Smooth muscle cell (in vitro differentiated cells): Measurements from ENCODE around the gene EIF2S2. TPM values are rescaled to one million over a fixed set of nuclear protein-coding genes. Genes with fewer than 3 reads are reported as not detected.
"Not testable (repeated sequence)": the region's sequence is repeated elsewhere in the genome, so short reads cannot be mapped to it uniquely, and the experiment has no call there.

ENCODE experiments used
- DNase-seq: peaks from one replicate; lab custom pipeline; 2025; ENCODE audit not compliant: unreplicated experiment; lab: John Stamatoyannopoulos, UW
- H2AFZ ChIP-seq: fragments of 200-600 bp; sonication (generic); 2 replicates; pipeline ENCODE4 v1.6.0; 2016; ENCODE audit warnings: antibody characterized with exemption, low read depth, mild to moderate bottlenecking
- H3F3A ChIP-seq: fragments of 200-600 bp; sonication (generic); 2 replicates; pipeline ENCODE4 v1.6.0; 2017; ENCODE audit warnings: antibody characterized with exemption, low read depth
- H3K27ac ChIP-seq: fragments of 200-600 bp; sonication (generic); 2 replicates; pipeline ENCODE4 v1.5.1; 2016; ENCODE audit warnings: low read depth, mild to moderate bottlenecking
- H3K27me3 ChIP-seq: fragments of 200-600 bp; sonication (generic); 2 replicates; pipeline ENCODE4 v1.6.1; 2016; ENCODE audit warnings: low read depth, mild to moderate bottlenecking
- H3K36me3 ChIP-seq: fragments of 200-600 bp; sonication (generic); 2 replicates; pipeline ENCODE4 v1.5.1; 2016; ENCODE audit warnings: low read depth
- H3K4me1 ChIP-seq: fragments of 200-600 bp; sonication (generic); 2 replicates; pipeline ENCODE4 v1.5.1; 2016; ENCODE audit warnings: low read depth
- H3K4me2 ChIP-seq: fragments of 200-600 bp; sonication (generic); 2 replicates; pipeline ENCODE4 v1.6.0; 2016; ENCODE audit warnings: mild to moderate bottlenecking
- H3K4me3 ChIP-seq: fragments of 200-600 bp; sonication (generic); 2 replicates; pipeline ENCODE4 v1.5.1; 2016; ENCODE audit warnings: mild to moderate bottlenecking
- H3K79me2 ChIP-seq: fragments of 200-600 bp; sonication (generic); 2 replicates; pipeline ENCODE4 v1.6.0; 2016; ENCODE audit warnings: low read depth, mild to moderate bottlenecking
- H3K9ac ChIP-seq: fragments of 200-600 bp; sonication (generic); 2 replicates; pipeline ENCODE4 v1.6.0; 2016; ENCODE audit warnings: low read depth
- H3K9me3 ChIP-seq: fragments of 200-600 bp; sonication (generic); replicated peaks from 2 replicates; pipeline ENCODE4 v1.5.1; 2016; ENCODE audit warnings: low read depth
- H4K20me1 ChIP-seq: fragments of 200-600 bp; sonication (generic); 2 replicates; pipeline ENCODE4 v1.6.0; 2016; ENCODE audit warnings: low read depth
- CTCF ChIP-seq: fragments of 200-600 bp; sonication (generic); IDR thresholded peaks from 2 replicates; pipeline ENCODE4 v1.5.1; 2017; ENCODE audit warnings: borderline replicate concordance, mild to moderate bottlenecking, antibody characterized with exemption; ENCODE audit not compliant: insufficient read depth, poor library complexity, severe bottlenecking
- WGBS: methylation state at CpG from one replicate; pipeline ENCODE4 v1.1.7; 2016; ENCODE audit warnings: low lambda C conversion rate; 5-methylcytosine and 5-hydroxymethylcytosine counted together
- polyA plus RNA-seq: library from polyadenylated mRNA; unstranded; fragments of >200 nt; fragmentation: Nextera tagmentation; extraction: Ambion mirVana; gene quantifications from 2 replicates; pipeline ENCODE4 v1.2.1, GENCODE V29; 2016
- total RNA-seq: library from RNA; depleted of rRNA; stranded (reverse); fragments of >200 nt; gene quantifications from 2 replicates; pipeline ENCODE4 v1.2.3, GENCODE V29; 2014

Gene EIF2S2
- total RNA-seq (68.8 and 69.8 TPM in 2 replicates), polyA plus RNA-seq (38.2 and 38.6 TPM in 2 replicates)

- Histone ChIP-seq H3K27me3 (no peaks in the 10 kb centered on the region), H3K36me3 (peaks cover 5% of the 10 kb centered on the region), H3K79me2 (peaks cover 49% of the 10 kb centered on the region), H3K4me2 (peak within 1 kb of the TSS; percentile 95), H3F3A (no peaks in the 10 kb centered on the region), H3K4me1 (peaks cover 17% of the 10 kb centered on the region), H3K4me3 (peak within 1 kb of the TSS; percentile 78), H3K9ac (peak within 1 kb of the TSS; percentile 98), H3K27ac (peak within 1 kb of the TSS; percentile 91), H4K20me1 (peaks cover 46% of the 10 kb centered on the region), H2AFZ (peak within 1 kb of the TSS; percentile 93), H3K9me3 (no peaks in the 10 kb centered on the region)
- 1% methylated on average over 71 of the region's 81 CpGs for WGBS
- DNase-seq, result peak; percentile 84
- no peak for TF ChIP-seq CTCF
Measured at GRCh38 chr20:34111702-34112599, at the start of gene EIF2S2. TSS of gene EIF2S2 (minus strand) at chr20:34112243. CDS start at chr20:34112110, 133 bp downstream.

- H3K27me3 ChIP-seq, H3K9me3 ChIP-seq, H3K36me3 ChIP-seq, H3K27ac ChIP-seq, H3K79me2 ChIP-seq, H2AFZ ChIP-seq, H3K4me3 ChIP-seq, H3K9ac ChIP-seq, H3K4me2 ChIP-seq, H3F3A ChIP-seq, H4K20me1 ChIP-seq, H3K4me1 ChIP-seq, DNase-seq: not testable (repeated sequence)
- 84% methylated on average over 8 of the region's 8 CpGs for WGBS
Measured at GRCh38 chr20:34157697-34158096, 45.7 kb upstream of the EIF2S2 start.

- no peak overlapping the region for H2AFZ ChIP-seq
- H3K79me2 ChIP-seq, result no peaks in the 10 kb centered on the region
- 77% methylated on average over 2 of the region's 2 CpGs for WGBS
- no peak for TF ChIP-seq CTCF
- H3K36me3 ChIP-seq, result no peaks in the 10 kb centered on the region
- no peak for DNase-seq
- no peak overlapping the region for H3K27ac ChIP-seq
- no peaks in the 10 kb centered on the region for H4K20me1 ChIP-seq
- no peaks in the 10 kb centered on the region for H3K9me3 ChIP-seq
- no peak overlapping the region for H3K4me2 ChIP-seq
- no peaks in the 10 kb centered on the region for H3F3A ChIP-seq
- no peaks in the 10 kb centered on the region for H3K27me3 ChIP-seq
- H3K4me3 ChIP-seq, result no peak overlapping the region
- H3K4me1 ChIP-seq, result no peaks in the 10 kb centered on the region
- no peak overlapping the region for H3K9ac ChIP-seq
Measured at GRCh38 chr20:34155836-34156235, 43.8 kb upstream of the EIF2S2 start.

- H4K20me1 ChIP-seq, H3K36me3 ChIP-seq, H3K4me1 ChIP-seq, H3K79me2 ChIP-seq, H3K27me3 ChIP-seq, H3F3A ChIP-seq, DNase-seq, H2AFZ ChIP-seq, H3K9me3 ChIP-seq, H3K4me2 ChIP-seq, H3K27ac ChIP-seq, H3K9ac ChIP-seq, H3K4me3 ChIP-seq: not testable (repeated sequence)
- 88% methylated on average over 6 of the region's 6 CpGs for WGBS
Measured at GRCh38 chr20:34153169-34153568, 41.1 kb upstream of the EIF2S2 start.

GRCh38 chr20:34152073-34152472, 40.0 kb upstream of the EIF2S2 start:
- H3K4me3 ChIP-seq, H3K4me2 ChIP-seq, H3K9ac ChIP-seq, H4K20me1 ChIP-seq, H3F3A ChIP-seq, H2AFZ ChIP-seq, H3K27ac ChIP-seq, H3K27me3 ChIP-seq, H3K4me1 ChIP-seq, H3K36me3 ChIP-seq, H3K79me2 ChIP-seq, DNase-seq, H3K9me3 ChIP-seq: not testable (repeated sequence)
- WGBS, result 96% methylated on average over 8 of the region's 8 CpGs
